GM21447 (cell line): Measurements from ENCODE around the gene KCTD1.

Source experiments
- ATAC-seq: cut with Tn5 transposase; IDR thresholded peaks from one replicate; pipeline ENCODE4 v1.9.1; 2021; ENCODE audit not compliant: unreplicated experiment

The KCTD1 gene

DNA sequence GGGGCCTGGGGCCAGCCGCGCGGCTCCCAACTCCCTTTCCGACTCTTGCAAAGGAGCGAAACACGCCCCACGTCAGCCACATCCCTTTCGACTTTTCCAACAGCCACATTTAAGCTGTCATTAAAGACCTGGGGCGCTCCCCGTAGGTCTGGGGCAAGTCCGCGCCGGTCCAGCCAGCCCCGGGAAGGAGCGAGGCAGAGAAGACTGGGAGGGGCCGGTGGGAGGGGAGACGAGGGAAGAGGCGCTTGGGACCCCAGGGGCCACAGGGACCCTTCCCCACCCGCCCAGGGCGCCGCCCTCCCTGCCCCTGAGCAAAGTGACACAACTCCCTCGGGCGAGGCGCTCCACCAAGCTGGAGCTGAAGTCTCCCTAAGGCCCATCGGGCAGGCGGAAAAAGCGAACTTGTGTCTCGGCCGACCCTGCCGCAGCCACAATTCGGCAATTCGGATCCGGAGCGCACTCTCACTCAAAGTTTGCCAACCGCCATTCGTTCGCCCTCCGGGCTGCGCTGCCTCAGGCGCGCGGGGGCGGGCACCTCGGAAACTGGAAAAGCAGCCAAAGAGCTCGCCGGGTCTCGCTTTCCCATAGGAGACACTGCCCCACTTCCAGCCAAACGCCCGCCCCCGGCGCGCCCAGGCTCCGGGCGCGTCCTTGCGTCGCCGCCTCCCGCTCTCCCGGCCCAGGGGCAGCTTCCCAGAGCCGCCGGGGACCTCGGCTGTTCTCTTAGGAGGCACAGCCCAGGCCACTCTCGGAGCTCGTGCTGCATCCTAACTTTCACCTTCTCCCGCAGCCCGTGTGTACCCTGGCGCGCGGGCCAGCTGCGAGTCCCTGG lies 1.1 kb upstream of the KCTD1 start:
- ATAC-seq: peak; percentile 16

DNA sequence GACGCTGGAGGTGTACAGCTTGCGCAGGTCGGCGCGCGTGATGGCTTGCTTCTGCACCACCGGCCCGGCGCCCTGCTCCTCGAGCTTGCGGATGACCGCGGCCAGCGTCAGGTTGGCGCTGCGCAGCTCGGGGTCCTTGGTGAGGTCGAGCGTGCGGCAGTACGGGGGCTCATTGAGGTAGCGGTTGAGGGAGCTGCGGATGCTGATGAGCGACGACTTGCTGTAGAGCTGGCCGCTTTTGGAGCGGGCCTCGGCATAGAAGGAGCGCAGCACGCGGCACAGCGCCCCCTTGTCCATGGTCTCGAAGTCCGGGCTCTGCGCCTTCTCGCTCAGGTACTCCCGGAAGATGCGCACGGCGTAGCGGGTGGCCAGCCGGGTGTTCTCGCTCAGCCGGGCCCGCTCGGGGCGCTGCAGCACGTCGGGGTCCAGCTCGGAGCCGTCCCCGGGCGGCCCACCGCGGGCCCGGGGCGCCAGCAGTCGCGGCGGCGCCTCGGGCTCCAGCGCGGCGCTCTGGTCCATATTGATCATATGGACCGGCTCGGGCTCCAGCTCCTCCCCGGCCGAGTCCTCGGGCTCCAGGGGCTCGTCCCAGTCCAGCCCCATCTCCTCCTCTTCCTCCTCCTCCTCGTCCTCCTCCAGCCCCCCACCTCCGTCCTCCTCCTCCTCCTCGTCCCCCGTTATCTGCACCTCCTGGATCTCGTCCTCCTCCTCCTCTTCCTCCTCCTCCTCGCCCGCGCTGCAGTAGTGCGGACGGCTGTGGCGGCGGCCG lies 523 bp downstream of the KCTD1 start:
- ATAC-seq: peak; percentile 53

DNA sequence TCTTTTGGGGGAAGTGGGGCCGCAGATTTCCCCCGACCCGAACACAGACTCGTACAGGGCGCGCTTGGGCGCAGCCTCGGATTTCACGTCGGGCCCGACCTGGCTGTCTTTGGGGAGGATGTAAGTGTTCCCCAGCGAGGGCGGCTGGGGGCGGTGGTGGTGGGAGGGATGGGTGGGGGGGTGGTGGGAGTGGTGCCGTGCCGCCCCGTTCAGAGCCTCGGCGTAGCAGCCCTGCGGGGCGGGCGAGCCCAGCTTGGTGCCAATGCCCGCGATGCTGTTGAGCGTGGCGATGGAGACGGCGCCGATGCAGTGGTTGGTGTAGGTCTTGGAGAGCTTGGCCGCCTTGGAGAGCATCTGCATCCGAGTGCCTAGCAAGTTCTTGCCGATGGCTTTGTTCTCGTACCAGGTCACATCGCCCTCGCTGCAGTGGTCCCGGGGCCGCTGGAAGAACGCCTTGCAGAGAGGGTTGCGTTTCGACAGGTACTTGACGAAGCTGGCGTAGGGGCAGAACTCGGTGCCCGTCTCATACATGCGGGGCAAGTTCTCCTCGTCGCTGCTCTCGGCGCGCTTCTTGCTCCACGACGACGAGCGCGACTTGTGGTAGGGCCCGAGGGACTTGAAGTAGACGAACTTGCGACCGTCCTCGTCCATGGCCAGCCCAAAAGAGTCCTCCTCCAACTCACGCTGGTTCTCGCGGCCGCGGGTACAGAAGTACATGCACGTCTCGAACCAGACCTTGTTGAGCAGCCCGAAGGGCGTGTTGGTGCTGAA lies 1.3 kb downstream of the KCTD1 start:
- ATAC-seq: no peak

DNA sequence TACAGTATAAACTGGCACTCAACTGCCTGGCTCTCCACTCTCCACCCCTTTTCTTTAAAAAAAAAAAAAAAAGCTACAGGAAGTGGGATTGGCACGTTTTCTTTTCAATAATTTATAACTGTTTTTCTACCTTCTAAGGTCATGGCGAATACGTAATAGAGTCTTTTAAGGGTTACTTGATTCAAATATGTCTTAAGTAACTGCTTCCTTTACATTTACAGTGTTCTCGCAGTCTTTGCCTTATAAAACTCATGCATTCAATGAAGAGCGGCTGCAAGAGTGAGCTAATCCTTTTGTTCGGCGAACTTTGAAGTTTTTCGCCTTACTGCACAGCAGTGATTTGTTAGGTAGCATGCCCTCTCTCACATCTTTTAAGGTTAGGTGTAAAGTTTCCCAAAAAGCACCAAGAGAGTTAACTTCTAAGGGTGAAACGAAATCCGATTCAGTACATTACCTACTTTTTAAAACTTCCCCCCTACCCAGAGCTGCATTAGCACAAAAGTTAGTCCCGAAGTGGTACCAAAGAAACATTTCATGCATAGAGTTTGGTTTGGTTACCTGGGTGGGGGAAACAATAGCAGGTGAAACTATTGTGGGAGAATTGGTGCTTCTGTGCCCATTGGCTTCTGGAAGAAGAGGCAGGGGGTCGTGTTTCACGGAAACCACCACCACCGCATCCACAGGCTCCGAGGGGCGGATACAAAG lies 2.0 kb downstream of the KCTD1 start:
- ATAC-seq: no peak

DNA sequence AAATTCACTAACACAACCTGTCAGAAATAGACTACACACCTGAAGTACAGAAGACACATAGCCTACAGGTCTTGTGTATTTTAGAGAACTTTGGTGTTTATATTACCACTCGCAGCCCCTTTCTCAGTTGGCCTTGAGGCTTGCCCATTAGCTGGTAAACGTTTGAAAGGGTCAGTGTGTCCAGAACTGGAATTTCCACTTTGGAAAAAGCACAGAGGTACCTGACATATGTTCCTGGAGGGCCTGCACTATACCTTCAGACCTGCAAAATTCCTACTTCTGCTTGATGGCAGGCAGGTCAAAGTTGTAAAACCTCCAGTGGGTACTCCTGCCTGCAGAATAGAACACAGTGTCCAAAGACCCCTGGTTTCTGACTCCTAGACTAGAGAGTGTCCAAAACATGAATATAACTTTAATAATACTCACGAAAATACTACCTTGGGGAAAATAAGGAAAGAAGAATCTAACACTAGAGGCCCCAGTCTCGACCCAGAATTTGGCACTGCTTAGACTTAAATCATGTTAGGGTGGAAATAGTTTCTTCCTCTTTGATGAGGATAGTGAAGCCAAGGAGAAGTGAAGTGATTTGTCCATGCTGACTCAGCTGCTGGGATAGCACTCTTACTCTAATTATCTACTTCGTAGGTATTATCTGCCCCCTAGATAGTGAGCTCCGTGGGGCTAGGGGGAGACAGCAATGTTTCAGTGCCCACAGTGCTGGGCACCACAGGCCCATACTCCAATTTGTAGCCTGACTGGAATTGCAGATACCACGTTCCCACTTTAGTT lies 2.8 kb downstream of the KCTD1 start:
- ATAC-seq: no peak

DNA sequence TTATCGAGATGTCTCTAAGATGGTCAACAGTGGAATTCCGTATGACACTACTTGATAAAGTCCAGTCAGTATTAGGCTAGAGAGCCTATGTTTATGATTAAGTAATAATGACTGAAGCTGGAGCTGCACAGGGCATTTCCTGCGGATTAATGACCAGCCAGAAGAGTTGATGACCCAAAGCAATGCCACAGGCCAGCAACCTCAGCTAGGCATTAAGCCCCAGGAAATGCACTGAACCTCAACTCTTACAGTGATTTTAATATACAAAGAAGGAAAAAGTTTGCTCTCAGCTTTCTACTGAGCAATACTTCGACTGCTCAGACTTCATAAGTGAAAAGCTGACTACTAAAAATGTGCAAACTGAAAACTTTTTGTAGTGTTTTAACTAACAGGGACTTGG lies 3.9 kb downstream of the KCTD1 start:
- no peak for ATAC-seq

DNA sequence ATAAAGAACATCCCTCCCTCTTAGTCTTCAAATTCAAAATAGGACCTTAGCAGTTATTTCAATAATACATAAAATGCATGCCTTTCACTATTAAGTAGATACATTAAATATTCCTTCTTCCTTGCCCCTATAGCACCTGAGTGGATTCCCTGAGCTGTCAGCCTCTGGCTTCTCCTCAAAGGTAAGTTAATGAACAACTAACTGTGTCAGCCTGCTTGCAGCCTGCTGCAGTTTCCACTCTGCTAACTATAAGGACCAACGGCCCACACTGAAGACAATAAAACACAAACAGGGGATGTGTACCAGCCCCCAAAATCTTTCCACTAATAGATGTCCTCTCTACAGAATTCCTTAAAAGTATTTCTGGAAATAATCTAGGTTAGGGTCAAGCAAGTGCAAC lies 5.0 kb downstream of the KCTD1 start:
- no peak for ATAC-seq

DNA sequence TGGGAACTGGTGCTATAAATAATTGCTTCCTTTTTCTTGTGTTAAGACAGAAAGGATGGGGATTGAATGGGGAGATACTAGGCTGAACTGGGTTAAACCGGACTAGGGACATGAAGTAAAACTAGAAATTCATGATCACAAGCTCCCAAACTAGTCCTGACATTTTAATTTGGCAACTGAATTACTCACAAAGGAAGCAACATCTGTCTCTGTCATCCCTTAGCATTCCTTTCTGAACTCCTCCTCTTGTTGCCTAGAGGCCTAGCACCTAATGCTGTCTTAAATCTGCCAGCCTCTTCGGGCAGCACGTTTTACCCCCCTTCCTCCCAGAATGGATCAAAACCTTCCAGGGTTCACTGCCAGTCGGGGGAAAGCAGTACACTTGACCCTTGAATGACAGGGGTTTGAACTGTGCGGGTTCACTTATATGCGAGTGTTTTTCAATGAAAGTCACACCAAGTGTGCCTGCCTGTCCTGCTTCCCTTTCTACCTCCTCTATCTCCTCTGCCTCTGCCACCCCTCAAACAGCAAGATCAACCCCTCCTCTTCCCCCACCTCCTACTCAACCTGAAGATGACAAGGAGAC lies 8.2 kb downstream of the KCTD1 start:
- no peak for ATAC-seq

DNA sequence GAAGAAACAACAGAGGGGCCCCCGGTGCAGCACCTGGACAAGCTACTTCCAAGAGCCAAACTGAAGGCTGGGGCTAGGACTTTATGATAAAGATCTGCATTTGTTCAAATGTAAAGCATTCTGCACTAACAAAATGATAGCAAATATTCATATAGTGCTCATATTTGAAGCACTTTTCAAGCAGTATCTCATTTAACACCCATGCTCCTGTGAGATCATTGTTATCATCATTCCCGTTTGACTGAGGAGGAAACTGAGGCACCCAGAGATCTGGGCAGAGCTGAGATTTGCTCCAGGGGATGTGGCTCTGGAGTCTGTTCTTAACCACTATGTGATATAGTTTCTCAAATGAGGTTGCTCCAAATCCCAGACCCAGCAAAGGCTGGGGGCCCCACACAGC lies 9.8 kb downstream of the KCTD1 start:
- no peak for ATAC-seq

DNA sequence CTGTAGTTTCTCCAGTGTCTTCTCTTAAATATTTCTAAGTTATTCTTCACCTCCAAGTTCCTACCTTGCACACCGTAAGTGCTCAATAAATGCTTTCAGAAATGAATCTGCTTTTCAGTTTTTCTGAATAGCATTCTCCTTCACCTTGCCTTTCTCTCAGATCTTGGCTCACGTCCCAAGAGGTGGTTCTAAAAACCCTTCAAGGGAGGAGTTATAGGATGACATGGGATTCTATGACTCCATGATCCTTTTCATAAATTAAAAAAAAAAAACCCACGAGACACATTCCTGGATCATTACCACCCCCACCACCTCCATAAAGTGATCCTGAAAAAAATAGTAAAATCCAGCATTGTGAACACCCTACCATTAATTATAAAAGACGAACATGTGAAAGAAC lies 11.7 kb downstream of the KCTD1 start:
- ATAC-seq: no peak

DNA sequence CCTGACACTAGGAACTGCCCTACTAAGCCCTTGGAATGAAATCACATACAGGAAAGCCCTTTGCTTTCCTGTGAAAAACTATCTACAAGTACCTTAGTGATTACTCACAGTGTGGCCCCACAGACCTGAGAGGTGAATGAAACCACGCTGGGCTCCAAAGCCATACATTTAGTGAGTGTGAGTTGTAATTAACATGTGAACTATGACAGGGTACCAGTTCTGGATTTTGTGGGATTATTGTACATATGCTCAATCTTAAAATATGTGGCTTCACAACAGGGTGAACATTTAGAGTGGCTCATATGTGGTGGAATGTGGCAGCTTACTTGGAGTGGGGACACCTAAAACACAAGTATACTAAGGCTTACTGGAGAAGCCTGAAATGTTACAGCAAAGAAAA lies 12.3 kb downstream of the KCTD1 start:
- ATAC-seq: no peak

DNA sequence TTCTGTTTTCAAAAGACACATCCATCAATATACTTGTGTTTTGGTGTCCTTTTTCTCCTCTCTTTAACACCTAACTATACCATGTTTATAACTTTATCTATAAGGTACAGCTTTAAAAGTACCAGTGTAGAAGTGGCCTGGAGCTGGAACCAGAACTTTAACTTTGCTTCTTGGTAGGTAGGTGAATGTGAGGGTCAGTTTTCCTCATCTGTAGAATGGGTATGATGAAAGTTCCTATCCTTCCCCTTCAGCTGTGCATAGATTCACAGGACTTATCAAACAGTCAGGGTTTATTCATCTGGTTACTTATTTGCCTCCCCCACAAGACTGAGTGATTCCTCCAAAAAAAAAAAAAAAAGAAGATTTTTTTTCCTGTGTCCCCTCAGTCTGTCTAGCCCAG lies 12.7 kb downstream of the KCTD1 start:
- ATAC-seq: no peak

DNA sequence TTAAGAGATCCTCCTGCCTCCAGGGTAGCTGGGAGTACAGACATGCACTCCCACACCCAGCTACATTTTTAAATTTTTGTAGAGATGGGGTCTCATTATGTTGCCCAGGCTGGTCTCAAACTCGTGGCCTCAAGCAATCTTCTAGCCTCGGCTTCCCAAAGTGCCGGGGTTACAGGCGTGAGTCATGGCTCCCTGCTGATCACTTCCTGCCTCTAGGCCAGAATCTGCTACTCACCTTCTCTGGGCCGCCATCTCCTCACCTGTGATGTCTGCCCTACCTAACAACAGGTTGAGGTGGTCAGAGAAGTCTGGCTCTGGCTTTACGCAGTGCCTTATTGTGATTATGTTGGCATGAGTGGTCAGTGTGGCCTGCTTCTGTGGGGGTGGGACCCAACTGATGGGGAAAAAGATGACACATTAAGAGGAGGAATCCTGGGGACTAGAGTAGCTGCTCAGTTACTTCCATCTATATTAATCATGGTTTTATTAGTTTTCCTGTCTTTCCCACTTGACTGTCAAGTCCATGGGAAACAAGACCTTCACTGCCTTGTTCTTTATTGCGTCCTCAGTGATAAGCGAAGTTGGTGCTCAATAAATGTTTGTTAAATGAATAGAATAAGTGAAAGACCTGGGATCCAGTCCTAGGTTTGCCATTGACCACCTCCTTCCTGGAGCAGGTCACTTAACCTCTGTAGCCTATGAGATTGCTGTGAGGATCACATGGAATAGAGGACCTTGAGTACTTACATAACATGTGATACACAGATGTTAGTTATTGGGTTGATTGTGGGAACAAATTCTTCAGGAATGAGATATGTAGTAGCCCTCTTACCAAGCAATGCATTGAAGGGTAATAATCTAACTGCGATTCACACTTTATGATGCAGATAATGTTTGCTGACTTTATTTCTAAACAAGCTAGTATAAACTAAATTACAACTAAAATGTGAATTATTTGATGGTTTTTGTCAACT lies 15.7 kb downstream of the KCTD1 start:
- ATAC-seq: no peak

DNA sequence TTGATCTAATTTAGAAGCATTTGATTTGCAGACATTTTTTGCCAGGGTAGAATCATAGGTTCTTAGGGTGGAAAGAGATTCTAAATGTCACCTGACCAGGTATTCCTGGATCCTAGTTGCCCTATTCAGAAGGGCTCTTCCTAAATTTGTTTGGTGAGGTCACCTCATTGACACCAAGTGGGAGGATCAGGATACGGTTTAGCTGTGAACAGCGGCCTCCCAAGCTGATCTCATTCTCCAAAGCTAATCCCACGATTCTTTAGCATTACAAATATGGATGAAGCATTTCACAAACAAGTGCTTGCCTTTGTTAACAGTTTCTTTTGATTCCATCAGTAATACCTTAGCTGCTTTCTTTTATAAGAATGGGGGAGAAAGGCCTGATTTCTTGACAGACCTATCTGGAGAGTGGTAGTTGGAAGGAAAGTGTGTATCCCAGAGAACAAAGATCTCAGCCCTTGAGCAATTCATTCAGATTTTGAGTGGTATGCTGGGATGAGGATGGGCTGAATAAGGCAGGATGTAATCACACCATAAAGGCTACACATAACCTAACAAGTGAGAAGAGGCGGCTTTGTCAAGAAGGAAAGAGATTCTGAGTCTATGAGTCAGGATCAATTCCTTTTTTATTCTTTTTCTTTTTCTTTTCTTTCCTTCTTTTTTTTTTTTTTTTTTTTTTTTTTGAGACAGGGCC lies 16.6 kb downstream of the KCTD1 start:
- ATAC-seq: no peak

DNA sequence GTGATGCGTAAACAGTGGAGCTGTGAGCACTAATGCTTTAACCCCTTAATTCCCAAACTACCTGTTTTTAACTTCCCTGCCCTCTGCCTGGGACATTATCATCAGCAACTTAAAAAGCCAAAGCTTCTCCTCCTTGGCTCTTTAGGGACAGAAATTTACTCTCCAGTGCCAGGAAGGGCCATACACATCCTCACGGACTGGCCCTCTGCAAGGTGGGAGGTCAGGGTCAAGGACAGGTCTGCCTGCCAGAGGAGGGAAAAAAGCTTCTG lies 21.5 kb downstream of the KCTD1 start:
- ATAC-seq: no peak

DNA sequence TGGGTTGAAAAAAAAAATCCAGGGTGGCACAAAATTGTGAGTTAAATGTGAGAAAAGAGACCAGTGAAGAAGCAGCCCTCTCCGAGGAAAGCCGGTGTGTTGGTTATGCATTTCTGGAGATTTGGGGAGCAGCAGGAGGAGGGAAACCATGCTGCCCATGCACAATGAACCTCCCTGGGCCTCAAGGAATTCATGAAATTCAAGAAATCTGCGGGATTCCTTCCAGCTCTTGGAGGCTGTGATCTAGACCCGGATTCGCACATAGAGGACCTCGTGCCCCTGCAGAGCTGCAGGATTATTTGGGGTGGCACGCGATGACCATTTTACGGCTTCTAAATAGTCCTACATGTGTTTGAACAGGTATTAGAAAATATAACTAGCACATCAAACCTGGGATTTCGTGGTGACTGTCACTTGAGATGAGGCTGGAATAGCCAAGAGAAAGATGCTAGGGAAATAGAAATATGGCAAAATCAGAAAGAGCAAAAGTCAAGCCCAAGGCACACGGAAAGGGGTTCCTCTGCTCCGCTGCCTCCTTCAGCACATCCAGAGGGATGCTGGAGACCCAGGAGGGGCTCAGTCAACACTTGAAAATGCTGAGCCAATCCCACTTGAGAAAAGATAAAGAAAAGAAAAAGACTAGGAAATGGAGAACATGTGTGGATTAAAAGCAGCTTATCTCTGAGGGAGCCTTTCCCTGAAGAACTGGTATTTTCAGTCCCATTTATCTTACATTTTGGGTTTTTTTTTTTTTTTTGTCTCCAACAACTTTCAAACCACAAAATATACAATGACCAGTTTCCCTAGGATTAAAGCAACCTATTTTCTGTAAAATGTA lies 22.0 kb downstream of the KCTD1 start:
- no peak for ATAC-seq

DNA sequence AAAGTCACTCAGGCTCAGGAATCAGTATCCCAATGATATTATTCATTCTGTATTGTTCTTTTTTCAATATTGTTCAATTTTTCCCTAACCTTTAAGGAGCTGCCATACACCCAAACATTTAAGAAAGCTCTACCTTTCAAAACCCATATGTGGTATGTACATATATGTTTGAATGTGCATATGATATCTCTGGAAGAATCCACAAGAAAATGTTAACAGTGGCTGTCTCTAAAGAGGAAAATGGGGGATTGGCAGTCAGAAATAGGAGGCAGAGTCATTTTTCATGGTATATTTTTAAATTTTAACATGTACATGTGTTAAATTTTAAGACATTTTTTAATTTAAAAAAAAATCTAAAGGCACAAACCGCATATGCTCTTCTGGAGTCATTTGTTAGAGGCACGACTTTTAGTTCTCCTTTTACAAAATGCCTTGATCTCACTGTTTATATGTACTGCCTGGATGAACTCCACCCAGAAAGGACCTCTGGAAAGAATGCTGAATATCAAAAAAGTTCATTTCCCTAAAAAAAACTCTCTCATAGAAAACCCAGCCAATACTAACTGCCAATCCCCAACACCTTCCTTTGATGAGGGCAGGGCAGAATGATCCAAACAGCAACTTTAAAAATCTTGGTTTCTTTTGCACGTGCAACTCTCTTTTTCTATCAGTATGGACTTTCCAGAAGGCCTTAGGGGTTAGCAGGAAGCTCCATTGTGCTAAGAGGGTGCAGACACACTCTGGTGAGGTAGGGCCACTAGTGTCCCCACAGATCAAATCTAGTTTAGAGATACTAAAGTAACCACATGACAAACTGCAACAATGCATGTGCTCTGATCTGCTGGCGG lies 23.6 kb downstream of the KCTD1 start:
- ATAC-seq: no peak
